ENCODE data around the gene ALG12.
A peak's percentile ranks its signal among the peaks of the same experiment; 100 is the strongest.

The ALG12 gene

GRCh38 chr22:49853981-49854831, 64.0 kb downstream of the ALG12 start:
- TF ChIP-seq CTCF (IDR thresholded peaks at IDR 0.05; ENCODE audit: borderline replicate concordance, insufficient read depth, low read depth, low read length) = no peak
- H3K4me3 ChIP-seq (ENCODE audit: low read depth, low read length) = peak overlapping the region; percentile 65

- no peak for TF ChIP-seq CTCF (IDR thresholded peaks at IDR 0.05; ENCODE audit: borderline replicate concordance, insufficient read depth, low read depth, low read length)
Observed at GRCh38 chr22:49852898-49853894, 65.0 kb downstream of the ALG12 start, which contains the start of gene ZBED4. Gene ZBED4 (plus strand): TSS chr22:49853844. CDS start chr22:49883663, 29,819 bp downstream.

GRCh38 chr22:49852568-49852897, 65.7 kb downstream of the ALG12 start:
- H3K4me3 ChIP-seq (ENCODE audit: low read depth, low read length) = peak overlapping the region; percentile 77

More at GRCh38 chr22:49852898-49853894, 65.0 kb downstream of the ALG12 start, which contains the start of gene ZBED4:
- H3K4me3 ChIP-seq (ENCODE audit: low read depth, low read length) = peak within 1 kb of the TSS; percentile 77

- TF ChIP-seq CTCF (IDR thresholded peaks at IDR 0.05; ENCODE audit: borderline replicate concordance, insufficient read depth, low read depth, low read length) = no peak
- no peak overlapping the region for H3K4me3 ChIP-seq (ENCODE audit: low read depth, low read length)
Observed at GRCh38 chr22:49850959-49851802, 67.1 kb downstream of the ALG12 start.

Data from GM12875 (cell line).